Erythroblast (primary cell): Measurements from ENCODE around the gene ABHD14A.

ENCODE experiments used
- GATA1 ChIP-seq: IDR thresholded peaks from 2 replicates; pipeline ENCODE4 v1.6.1; 2011; ENCODE audit warnings: low read depth, mild to moderate bottlenecking, control low read depth, low read length, moderate library complexity
- POLR2A ChIP-seq: IDR thresholded peaks from 2 replicates; pipeline ENCODE4 v1.6.1; 2011; ENCODE audit warnings: mild to moderate bottlenecking, low read length

- no peak for TF ChIP-seq POLR2A
- TF ChIP-seq GATA1 = no peak
Observed at GRCh38 chr3:51959651-51960050, 15.2 kb upstream of the ABHD14A start.
